ENCODE results near the gene RNPEP. TPM values are rescaled to one million over a fixed set of nuclear protein-coding genes. Genes with fewer than 3 reads are reported as not detected.
A peak's percentile ranks its signal among the peaks of the same experiment; 100 is the strongest.
"Not testable (repeated sequence)": the region's sequence is repeated elsewhere in the genome, so short reads cannot be mapped to it uniquely, and the experiment has no call there.

RNPEP gene
- polyA plus RNA-seq, 10 donors: 17.7 to 27.3 (median 20.0) TPM

- no peak for DNase-seq
Measured at GRCh38 chr1:202031796-202032195, 49.3 kb downstream of the RNPEP start.

DNA sequence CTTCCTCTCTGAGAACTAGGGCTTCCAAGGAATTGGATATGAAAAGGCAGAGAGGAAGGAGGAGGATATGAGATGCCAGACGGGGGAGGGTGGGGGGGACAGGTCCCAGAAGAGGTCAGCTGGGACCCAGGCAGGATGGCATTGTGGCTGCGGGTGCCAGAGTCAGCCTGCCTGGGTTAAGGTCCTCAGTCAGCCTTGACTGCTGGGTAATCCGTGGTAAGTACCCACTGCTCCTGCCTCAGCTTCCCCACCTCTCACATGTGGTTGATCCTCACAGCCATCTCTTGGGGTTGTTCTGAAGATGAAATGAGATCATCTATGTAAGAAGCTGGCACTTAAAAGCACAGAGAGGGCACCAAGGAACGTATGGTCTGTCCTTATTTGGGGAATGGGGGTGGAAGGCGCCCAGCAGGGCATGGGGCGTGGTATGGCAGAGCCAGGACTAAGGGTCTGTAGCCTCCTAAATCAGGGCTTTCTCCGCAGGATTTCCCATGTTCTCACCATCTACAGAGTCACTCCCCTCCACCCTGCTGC, 51.8 kb downstream of the RNPEP start:
- no peak for DNase-seq

DNA sequence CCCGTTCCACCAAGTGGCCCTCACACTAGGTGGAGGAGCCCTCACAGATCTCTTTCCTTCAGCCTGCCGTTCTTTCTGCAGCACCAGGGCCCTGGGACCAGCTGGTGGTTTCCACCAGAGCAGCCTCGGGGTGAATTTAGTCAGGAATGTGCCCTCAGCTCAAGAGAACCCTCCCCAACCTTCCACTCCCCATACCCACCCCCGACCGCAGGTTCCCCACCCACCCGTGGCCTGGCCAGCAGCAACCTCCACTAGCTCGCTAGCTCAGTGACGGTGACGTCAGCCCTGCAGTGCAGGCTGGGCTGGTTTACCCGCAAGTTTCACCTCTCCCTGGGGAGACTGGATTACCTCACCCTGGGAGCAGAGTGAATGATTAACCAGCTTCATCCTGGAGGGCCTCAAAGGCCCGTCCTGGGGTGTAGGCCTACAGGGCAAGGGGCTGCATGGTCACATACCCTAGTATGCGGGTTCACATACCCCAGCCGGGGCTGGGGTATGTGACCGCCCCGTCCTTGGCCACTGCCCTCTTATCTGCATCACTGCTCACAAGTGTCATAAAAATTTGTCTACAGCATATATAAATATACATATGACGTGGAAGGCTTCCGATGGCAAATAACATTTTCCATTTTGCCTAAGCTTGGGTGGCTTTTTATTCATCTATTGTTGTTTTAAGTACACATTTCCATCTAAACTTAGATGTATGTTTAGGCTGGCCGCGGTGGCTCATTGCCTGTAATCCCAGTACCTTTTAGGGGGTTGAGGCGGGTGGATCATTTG, 52.4 kb downstream of the RNPEP start:
- DNase-seq: peak in 2 of 3 donors; percentile 57 to 81

DNA sequence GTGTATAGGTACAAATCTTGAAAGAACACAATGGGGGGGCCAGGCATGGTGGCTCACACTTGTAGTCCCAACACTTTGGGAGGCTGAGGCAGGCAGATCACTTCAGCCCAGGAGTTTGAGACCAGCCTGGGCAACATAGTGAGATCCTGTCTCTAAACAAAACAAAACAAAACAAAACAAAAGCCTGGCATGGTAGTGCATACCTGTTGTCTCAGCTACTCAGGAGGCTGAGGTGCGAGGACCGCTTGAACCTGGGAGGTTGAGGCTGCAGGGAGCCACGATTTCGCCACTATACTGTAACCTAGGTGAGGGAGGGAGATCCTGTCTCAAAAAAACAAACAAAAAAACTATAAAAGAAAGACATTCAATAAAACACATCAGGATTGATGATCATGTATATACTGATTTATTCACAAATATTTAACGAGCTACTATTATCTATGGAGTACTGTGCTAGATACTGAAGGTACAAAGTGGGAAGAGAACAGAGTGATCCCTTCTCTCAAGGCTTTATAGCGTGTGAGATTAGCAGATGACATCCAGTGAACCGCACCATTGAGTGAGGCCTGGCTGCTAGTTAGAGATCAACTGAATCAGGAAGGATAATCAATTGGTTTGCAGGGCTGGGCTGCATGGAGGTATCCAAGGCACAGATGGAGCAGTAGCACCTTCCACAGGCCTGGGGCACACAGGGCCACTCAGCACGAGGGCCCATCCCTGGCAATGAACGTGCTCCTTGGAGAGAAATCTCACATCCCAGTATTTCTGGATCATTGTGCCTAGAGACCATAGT, 54.3 kb downstream of the RNPEP start:
- DNase-seq: no peak

- DNase-seq: no peak
Measured at GRCh38 chr1:202037706-202038296, 55.4 kb downstream of the RNPEP start.

GRCh38 chr1:202038688-202039346, 56.4 kb downstream of the RNPEP start:
- DNase-seq: no peak

GRCh38 chr1:202045705-202046104, 63.3 kb downstream of the RNPEP start:
- no peak for DNase-seq

GRCh38 chr1:202046227-202046626, 63.8 kb downstream of the RNPEP start:
- DNase-seq: no peak

DNA sequence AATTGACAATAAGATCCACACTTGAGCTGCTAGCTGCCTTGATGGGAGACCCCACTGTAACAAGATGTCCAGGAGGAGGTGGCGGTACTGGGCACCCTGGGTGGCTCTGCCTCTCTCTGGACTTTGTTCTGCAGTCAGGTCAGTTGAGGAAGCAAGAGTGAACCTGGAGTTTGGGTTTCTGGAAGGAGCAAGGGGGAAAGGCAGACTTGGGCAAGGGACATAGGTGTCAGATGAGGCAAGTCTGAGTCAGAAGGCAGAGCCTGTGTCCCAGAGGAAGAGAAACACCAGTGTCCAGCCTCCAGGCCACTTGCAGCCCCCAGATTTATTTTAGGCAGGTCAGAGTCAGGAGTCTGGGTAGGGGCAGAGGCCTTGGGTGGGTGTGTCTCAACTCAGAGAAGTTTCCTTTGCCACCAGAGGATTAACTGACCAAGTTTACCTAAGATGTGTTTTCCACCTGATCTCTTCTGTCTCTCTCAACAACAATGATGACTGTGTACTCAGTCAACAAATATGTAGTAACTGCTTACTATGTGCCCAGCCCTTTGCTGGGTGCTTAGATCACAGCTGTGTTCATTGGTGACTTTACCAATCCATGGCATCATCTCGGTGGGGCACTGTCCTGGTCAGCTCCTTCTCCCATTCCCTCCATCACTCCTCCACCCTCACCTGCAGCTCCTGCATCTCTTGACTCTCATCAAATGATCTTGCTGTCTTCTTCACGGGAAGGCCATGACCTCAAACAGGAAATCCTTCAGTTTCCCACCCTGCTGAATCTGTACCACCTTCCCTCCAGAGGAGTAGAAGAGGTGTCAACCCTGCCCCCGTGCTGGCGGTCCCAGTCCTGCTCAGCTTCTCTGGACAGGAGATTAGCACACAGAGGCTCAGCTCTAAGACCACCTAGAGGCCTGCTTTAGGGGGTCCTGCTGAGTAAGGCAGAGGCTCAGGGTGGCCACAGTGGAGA, 64.6 kb downstream of the RNPEP start:
- DNase-seq: no peak

DNA sequence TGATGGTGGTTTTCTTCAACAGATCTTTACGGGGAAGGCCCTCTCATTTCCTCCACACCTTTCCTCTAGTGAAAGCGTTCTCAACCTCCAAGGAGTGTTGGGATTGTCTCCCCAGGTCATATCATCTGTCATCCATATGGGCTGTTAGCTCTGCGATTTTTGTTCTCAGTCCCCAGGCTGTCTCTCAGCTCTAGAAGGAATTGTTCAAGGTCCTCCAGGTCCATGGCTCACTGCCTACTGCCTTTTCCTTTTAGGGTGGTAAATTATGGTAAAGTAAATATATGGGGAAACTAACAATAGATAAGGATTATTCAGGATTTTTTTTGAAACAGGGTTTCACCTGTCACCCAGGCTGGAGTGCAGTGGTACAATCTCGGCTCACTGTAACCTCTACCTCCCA, 65.5 kb downstream of the RNPEP start:
- DNase-seq: no peak

DNA sequence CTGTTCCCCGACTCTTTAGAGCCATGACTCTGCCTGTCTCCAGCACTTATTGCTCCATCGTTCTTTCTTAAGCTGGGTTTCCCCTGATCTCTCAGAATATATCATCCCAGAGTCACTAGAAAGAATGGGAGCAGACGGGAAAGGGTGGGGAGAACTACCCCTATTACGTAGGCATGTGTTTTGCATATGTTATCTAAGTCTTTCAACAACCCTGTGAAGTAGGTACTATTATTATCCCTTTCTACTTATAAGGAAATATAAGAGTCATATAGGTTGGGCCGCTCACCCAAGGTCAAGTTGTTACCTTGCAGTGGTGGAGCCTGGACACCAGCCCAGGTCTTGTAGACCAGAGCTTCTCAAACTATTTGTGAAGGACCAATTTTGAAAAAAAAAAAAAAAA, 66.7 kb downstream of the RNPEP start:
- DNase-seq: no peak

DNA sequence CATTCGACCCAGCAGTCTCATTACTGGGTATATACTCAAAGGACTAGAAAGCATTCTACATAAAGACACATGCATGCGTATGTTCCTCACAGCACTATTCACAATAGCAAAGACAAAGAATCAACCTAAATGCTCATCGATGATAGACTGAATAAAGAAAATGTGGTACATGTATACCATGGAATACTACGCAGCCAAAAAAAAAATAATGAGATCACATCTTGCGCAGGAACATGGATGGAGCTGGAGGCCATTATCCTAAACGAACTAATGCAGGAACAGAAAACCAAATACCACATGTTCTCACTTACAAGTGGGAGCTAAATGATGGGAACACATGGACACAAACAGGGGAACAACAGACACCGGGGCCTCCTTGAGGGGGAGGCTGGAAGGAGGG, 71.6 kb downstream of the RNPEP start:
- no peak for DNase-seq

DNA sequence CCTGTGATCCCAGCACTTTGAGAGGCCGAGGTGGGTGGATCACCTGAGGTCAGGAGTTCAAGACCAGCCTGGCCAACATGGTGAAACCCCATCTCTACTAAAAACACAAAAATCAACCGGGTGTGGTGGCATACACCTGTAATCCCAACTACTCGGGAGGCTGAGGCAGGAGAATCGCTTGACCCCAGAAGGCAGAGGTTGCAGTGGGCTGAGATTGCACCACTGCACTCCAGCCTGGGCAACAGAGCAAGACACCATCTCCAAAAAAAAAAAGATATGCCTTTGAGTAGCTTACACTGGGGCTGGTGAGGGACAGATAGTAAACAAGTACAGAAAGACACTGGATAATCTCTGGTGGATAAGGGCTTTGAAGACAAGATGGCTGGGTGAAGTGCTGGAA, 72.2 kb downstream of the RNPEP start:
- not testable (repeated sequence) for DNase-seq

Other genes starting within 250 kb of the RNPEP start
- gene IPO9, start 153.5 kb upstream of the RNPEP start, polyA plus RNA-seq (ENCODE audit: insufficient read length in 10 of 10): 10 to 100 TPM; 38.9 to 56.4 (median 49.1) TPM
- 10 to 100 TPM; 31.9 to 84.7 (median 61.6) TPM for gene SHISA4, start 93.8 kb upstream of the RNPEP start, polyA plus RNA-seq (ENCODE audit: insufficient read length in 10 of 10)
- 10 to 100 TPM; 12.8 to 46.5 (median 32.4) TPM for gene LMOD1, start 36.1 kb upstream of the RNPEP start, polyA plus RNA-seq (ENCODE audit: insufficient read length in 10 of 10)
- 10 to 100 TPM; 32.1 to 44.9 (median 40.3) TPM for gene TIMM17A, start 27.1 kb upstream of the RNPEP start, polyA plus RNA-seq (ENCODE audit: insufficient read length in 10 of 10)
- gene ELF3, start 27.9 kb downstream of the RNPEP start, polyA plus RNA-seq (ENCODE audit: insufficient read length in 10 of 10): 1 to 10 TPM in 2 of 10 donors, under 1 TPM in 6, not detected in 2; 0.21 to 1.4 (median 0.60) TPM
- under 1 TPM; 0.04 to 0.09 (median 0.07) TPM for gene GPR37L1, start 140.3 kb downstream of the RNPEP start, polyA plus RNA-seq (ENCODE audit: insufficient read length in 10 of 10)
- gene ARL8A, start 162.1 kb downstream of the RNPEP start, polyA plus RNA-seq (ENCODE audit: insufficient read length in 10 of 10): 10 to 100 TPM; 34.3 to 43.1 (median 38.4) TPM
- 1 to 10 TPM in 4 of 10 donors, under 1 TPM in 6; 0.46 to 3.8 (median 0.78) TPM for gene PTPN7, start 178.0 kb downstream of the RNPEP start, polyA plus RNA-seq (ENCODE audit: insufficient read length in 10 of 10)
- gene LGR6, start 211.2 kb downstream of the RNPEP start, polyA plus RNA-seq (ENCODE audit: insufficient read length in 10 of 10): 1 to 10 TPM in 3 of 10 donors, under 1 TPM in 7; 0.15 to 8.2 (median 0.53) TPM